ENCODE results near the gene SNX3.

DNA sequence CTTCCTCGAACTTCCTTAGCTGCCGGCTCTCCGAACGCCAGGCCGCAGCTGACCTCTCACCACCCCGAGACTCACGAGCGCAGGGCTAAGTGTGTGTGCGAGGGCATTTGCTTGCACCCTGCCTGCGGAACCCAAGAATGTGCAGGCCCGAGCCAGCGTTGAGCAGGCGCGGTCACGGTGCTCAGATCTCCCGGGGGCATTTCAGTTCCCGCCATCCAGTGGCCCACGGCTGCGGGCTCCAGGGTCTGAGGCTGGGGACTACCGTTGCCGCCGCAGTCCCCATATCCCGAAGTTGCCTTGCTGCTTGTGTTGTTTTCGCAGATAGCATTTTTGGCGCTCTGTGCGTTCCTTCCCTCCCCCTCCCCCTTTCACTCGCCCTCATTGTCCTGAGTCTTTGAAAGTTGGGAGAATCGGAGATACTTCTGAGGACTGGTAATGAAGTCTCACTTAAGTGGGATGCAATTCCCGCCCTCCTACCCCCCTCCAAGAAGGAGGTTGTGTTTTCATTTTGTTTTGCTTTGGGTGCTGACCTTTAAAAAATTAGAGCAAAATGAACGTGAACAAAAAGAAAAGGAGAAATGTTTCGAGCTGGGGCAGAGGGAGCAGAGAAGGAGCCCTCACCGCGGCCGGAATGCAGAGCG is 93.3 kb downstream of the SNX3 start:
- TF ChIP-seq POLR2AphosphoS5 (IDR thresholded peaks at IDR 0.05) (no peak), EP300 (IDR thresholded peaks at IDR 0.05) (no peak), POLR2A (IDR thresholded peaks at IDR 0.05) (no peak)
- TF ChIP-seq, protein P1, sequence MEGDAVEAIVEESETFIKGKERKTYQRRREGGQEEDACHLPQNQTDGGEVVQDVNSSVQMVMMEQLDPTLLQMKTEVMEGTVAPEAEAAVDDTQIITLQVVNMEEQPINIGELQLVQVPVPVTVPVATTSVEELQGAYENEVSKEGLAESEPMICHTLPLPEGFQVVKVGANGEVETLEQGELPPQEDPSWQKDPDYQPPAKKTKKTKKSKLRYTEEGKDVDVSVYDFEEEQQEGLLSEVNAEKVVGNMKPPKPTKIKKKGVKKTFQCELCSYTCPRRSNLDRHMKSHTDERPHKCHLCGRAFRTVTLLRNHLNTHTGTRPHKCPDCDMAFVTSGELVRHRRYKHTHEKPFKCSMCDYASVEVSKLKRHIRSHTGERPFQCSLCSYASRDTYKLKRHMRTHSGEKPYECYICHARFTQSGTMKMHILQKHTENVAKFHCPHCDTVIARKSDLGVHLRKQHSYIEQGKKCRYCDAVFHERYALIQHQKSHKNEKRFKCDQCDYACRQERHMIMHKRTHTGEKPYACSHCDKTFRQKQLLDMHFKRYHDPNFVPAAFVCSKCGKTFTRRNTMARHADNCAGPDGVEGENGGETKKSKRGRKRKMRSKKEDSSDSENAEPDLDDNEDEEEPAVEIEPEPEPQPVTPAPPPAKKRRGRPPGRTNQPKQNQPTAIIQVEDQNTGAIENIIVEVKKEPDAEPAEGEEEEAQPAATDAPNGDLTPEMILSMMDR (IDR thresholded peaks at IDR 0.05), result no peak
